HEK293T (cell line): ENCODE data around the gene CCL27.
"Not testable (repeated sequence)": the region's sequence is repeated elsewhere in the genome, so short reads cannot be mapped to it uniquely, and the experiment has no call there.

Source experiments
- CTCF ChIA-PET: fragments of 350-600 bp; formaldehyde crosslinking; extraction: SDS; loops from one replicate; lab custom pipeline; 2021; ENCODE audit warnings: antibody characterized with exemption, inconsistent platforms; lab: Yijun Ruan, JAX
- POLR2A ChIA-PET: fragments of 350-600 bp; formaldehyde crosslinking; extraction: SDS; loops from one replicate; lab custom pipeline; 2020; ENCODE audit warnings: antibody characterized with exemption, inconsistent platforms; lab: Yijun Ruan, JAX
- DNase-seq: peaks from one replicate; pipeline ENCODE4 v3.0.0; 2012; ENCODE audit warnings: mixed read lengths; ENCODE audit errors: extremely low spot score
- ARNT ChIP-seq: fragments of 450-650 bp; IDR thresholded peaks from 2 replicates; pipeline ENCODE4 v1.6.1; 2017; ENCODE audit warnings: mild to moderate bottlenecking
- BHLHE40 ChIP-seq: fragments of 450-650 bp; IDR thresholded peaks from 2 replicates; pipeline ENCODE4 v1.6.1; 2016; ENCODE audit warnings: mild to moderate bottlenecking, moderate library complexity, borderline replicate concordance
- CTBP1 ChIP-seq: fragments of 450-650 bp; IDR thresholded peaks from 2 replicates; pipeline ENCODE4 v1.6.1; 2016; ENCODE audit warnings: borderline replicate concordance
- ELF4 ChIP-seq: fragments of 450-650 bp; IDR thresholded peaks from 2 replicates; pipeline ENCODE4 v1.6.1; 2017; ENCODE audit warnings: antibody characterized with exemption
- FOXA1 ChIP-seq: fragments of 450-650 bp; IDR thresholded peaks from 2 replicates; pipeline ENCODE4 v1.6.1; 2016; ENCODE audit warnings: mild to moderate bottlenecking
- FOXK2 ChIP-seq: fragments of 450-650 bp; IDR thresholded peaks from 2 replicates; pipeline ENCODE4 v1.6.1; 2016; ENCODE audit warnings: mild to moderate bottlenecking
- FOXM1 ChIP-seq: fragments of 450-650 bp; IDR thresholded peaks from 2 replicates; pipeline ENCODE4 v1.6.1; 2017; ENCODE audit warnings: mild to moderate bottlenecking, borderline replicate concordance
- HDGF ChIP-seq: fragments of 450-650 bp; IDR thresholded peaks from 2 replicates; pipeline ENCODE4 v1.6.1; 2017; ENCODE audit warnings: antibody characterized with exemption, borderline replicate concordance
- L3MBTL2 ChIP-seq: fragments of 450-650 bp; conservative IDR thresholded peaks from 2 replicates; pipeline ENCODE4 v1.6.1; 2016; ENCODE audit warnings: mild to moderate bottlenecking
- LEF1 ChIP-seq: fragments of 450-650 bp; IDR thresholded peaks from 2 replicates; pipeline ENCODE4 v1.6.1; 2017; ENCODE audit warnings: mild to moderate bottlenecking, borderline replicate concordance
- NFRKB ChIP-seq: fragments of 450-650 bp; IDR thresholded peaks from 2 replicates; pipeline ENCODE4 v1.6.1; 2016; ENCODE audit warnings: mild to moderate bottlenecking, moderate library complexity
- SP1 ChIP-seq: fragments of 450-650 bp; IDR thresholded peaks from 2 replicates; pipeline ENCODE4 v1.6.1; 2017
- SUZ12 ChIP-seq: fragments of 450-650 bp; IDR thresholded peaks from 2 replicates; pipeline ENCODE4 v1.6.1; 2016; ENCODE audit warnings: mild to moderate bottlenecking
- TARDBP ChIP-seq: fragments of 450-650 bp; IDR thresholded peaks from 2 replicates; pipeline ENCODE4 v1.6.1; 2016
- ZNF384 ChIP-seq: fragments of 450-650 bp; IDR thresholded peaks from 2 replicates; pipeline ENCODE4 v1.6.1; 2016
- TF ChIP-seq, protein P1 (sequence below): fragments of 450-650 bp; IDR thresholded peaks from 2 replicates; pipeline ENCODE4 v1.6.1; 2016

CCL27 gene

DNA sequence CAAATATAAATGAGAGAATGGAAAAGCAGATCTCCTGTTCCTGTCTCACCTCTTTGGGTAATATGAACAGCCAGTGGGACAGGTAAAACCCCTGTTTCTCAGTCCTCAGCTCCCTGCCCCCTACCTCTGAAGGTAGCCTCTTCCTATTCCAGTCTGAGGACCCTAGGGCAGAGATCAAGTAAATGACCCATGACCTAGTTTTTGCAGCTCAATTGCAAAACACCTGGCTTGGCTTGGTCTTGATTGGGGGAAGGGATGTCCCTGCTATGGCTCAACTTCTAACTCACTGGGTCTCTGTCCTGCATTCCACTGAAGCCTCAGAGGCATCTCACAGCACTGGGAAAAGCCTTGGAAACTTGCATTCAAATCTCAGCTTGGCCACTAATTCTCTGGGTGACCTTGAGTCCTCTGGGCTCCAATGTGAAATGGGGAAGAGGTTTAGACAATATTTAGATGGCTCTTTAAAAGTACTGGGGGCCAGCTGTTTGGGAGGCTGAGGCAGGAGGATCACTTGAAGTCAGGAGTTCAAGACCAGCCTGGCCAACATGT is 17.6 kb downstream of the CCL27 start:
- CTCF ChIA-PET: interaction anchor here (0.7 to 1.2 kb wide), 2 partner anchors 11 to 16 kb away, joined by 3 to 4 read pairs; no protein-coding TSS in a partner anchor
- no peak for DNase-seq
- no peak for TF ChIP-seq HDGF
- no peak for TF ChIP-seq FOXK2
- no peak for TF ChIP-seq ELF4
- TF ChIP-seq FOXA1: no peak
- TF ChIP-seq, protein P1, sequence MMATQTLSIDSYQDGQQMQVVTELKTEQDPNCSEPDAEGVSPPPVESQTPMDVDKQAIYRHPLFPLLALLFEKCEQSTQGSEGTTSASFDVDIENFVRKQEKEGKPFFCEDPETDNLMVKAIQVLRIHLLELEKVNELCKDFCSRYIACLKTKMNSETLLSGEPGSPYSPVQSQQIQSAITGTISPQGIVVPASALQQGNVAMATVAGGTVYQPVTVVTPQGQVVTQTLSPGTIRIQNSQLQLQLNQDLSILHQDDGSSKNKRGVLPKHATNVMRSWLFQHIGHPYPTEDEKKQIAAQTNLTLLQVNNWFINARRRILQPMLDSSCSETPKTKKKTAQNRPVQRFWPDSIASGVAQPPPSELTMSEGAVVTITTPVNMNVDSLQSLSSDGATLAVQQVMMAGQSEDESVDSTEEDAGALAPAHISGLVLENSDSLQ: no peak
- no peak for TF ChIP-seq ARNT
- TF ChIP-seq SP1: no peak
- TF ChIP-seq NFRKB: no peak
- TF ChIP-seq FOXM1: no peak
- TF ChIP-seq SUZ12: no peak
- no peak for TF ChIP-seq ZNF384
- TF ChIP-seq TARDBP: no peak
- no peak for TF ChIP-seq LEF1
- no peak for TF ChIP-seq BHLHE40
- TF ChIP-seq CTBP1: no peak
- POLR2A ChIA-PET: interaction anchor here (4.7 kb wide), 1 partner anchor 9 kb away, joined by 67 read pairs; the partner anchor contains the start of gene SIGMAR1

DNA sequence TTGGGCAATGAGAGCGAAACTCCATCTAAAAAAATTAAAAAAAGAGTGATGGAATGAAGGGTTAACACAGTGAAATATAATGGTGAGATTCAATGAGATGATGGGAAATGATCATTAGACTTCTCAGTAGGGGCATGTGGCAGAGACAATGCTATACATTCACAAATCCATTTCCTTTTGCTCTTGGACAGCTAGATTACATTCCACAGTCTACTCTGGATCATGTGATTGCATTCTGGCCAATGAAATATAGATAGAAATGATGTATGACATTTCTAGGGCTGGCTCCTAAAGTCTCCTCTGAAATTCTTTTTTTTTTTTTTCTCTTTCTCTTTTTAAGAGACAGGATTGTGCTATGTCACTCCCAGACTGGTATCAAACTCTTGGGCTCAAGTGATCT is 19.8 kb downstream of the CCL27 start:
- DNase-seq: no peak
- TF ChIP-seq FOXK2: no peak
- TF ChIP-seq ELF4: no peak
- no peak for TF ChIP-seq TARDBP
- no peak for TF ChIP-seq HDGF
- no peak for TF ChIP-seq ZNF384
- no peak for TF ChIP-seq LEF1
- no peak for TF ChIP-seq CTBP1
- TF ChIP-seq SP1: no peak
- TF ChIP-seq L3MBTL2: no peak
- TF ChIP-seq NFRKB: no peak
- TF ChIP-seq SUZ12: no peak
- no peak for TF ChIP-seq FOXM1
- TF ChIP-seq FOXA1: no peak
- TF ChIP-seq BHLHE40: no peak
- no peak for TF ChIP-seq ARNT
- TF ChIP-seq, protein P1: no peak
- POLR2A ChIA-PET: no interaction called here
- CTCF ChIA-PET: interaction anchor here (0.8 kb wide), 1 partner anchor 22 kb away, joined by 3 read pairs; no protein-coding TSS in a partner anchor

DNA sequence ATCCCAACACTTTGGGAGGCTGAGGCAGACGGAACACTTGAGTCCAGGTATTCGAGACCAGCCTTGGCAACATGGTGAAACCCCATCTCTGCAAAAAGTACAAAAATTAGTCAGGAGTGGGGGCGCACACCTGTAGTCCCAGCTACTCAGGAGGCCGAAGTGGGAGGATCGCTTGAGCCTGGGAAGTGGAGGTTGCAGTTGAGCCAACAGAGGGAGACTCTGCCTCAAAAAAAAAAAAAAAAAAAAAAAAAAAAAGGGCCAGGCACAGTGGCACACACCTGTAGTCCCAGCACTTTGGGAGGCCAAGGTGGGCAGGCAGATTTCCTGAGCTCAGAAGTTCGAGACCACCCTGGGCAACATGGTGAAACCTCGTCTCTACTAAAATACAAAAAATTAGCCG is 23.1 kb downstream of the CCL27 start:
- DNase-seq, POLR2A ChIA-PET: not testable (repeated sequence)
- peak; percentile 72 for TF ChIP-seq ZNF384
- CTCF ChIA-PET: interaction anchor here (1.2 kb wide), 1 partner anchor 14 kb away, joined by 4 read pairs; no protein-coding TSS in a partner anchor

DNA sequence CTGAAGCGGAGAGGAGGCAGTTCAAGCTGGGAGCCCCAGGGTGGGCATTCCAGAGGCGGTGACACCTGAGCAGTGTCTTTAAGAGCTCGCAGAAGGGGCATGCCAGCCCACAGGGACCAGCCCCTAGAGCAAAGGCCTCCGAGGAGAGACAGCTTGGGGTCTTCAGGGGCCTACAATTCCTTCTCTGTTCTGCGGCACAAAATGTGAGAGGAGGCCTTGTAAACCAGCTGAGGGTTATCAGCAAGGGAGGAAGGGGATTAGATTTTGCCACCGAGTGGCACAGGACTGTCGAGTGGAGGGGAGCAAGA is 24.4 kb downstream of the CCL27 start:
- ChIA-PET CTCF (interaction anchor here (0.7 to 2.2 kb wide), 3 partner anchors 8 to 63 kb away, joined by 3 to 11 read pairs (median 4); partner anchors contain the start of gene GALT), POLR2A (interaction anchor here (0.7 to 6.0 kb wide), 13 partner anchors 8 to 64 kb away, joined by 3 to 67 read pairs (median 4); partner anchors contain the start of genes DCTN3, GALT, IL11RA and RPP25L)
- TF ChIP-seq SP1: no peak
- no peak for TF ChIP-seq FOXM1
- no peak for TF ChIP-seq SUZ12
- TF ChIP-seq LEF1: no peak
- TF ChIP-seq, protein P1: no peak
- TF ChIP-seq ZNF384: no peak
- no peak for TF ChIP-seq FOXA1
- no peak for TF ChIP-seq HDGF
- no peak for DNase-seq

DNA sequence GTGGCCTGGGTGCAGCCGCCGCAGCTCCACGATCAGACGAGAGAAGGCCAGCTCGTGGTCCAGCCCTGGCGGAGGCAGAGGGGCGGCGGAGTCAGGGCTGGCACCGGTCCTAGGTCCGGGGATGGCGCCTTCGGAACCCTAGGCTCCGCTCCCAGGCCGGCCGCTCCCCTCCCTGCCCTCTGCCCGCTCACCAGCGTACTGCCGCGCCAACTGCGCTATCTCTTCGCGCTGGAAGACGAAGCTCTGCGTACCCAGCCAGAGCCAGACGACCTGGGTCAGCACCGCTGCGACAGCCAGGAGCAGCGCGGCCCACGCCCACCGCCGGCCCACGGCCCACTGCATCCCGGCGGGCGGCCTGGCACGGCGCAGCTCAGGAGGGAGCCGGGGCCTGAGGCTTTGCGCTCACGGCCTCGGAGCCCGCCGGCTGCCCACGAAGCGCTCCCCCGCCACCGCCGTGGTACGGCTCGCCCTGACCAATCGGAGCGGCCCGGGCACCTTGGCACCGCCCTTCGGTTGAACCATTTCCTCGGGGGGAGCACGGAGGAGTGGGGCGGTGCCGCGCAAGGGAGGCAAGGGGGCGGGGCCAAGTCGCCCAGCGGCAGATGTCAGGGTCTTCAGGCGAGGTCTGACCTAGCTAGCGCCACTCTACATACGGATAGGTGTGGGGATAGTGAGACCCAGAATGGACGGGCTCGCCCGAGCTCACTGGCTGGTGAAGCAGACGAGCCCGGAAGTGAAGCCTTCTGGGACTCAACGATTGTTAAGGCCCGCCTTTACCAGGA is 24.9 kb downstream of the CCL27 start, which contains the start of gene SIGMAR1:
SIGMAR1 (minus strand) TSS at position 432 of the 782 bp plus-strand sequence; CDS start at position 342, 90 bp downstream.
- peak; percentile 91 for DNase-seq
- TF ChIP-seq, protein P1: no peak
- peak; percentile 67 for TF ChIP-seq L3MBTL2
- TF ChIP-seq ELF4: peak; percentile 40; the same call in 1 of the 2 replicates
- POLR2A ChIA-PET: interaction anchor here (0.7 to 6.0 kb wide), 17 partner anchors 9 to 65 kb away, joined by 3 to 67 read pairs (median 4); partner anchors contain the start of genes DCTN3, GALT, IL11RA and RPP25L
- CTCF ChIA-PET: interaction anchor here (0.9 to 2.2 kb wide), 2 partner anchors 9 to 233 kb away, joined by 5 to 11 read pairs; partner anchors contain the start of gene GALT
